ENCODE data around the gene BAZ2B. TPM values are rescaled to one million over a fixed set of nuclear protein-coding genes. Genes with fewer than 3 reads are reported as not detected.

The BAZ2B gene
- total RNA-seq, 1 donor from 2014 or later: 69.8 TPM

GRCh38 chr2:159584796-159585195 is 31.6 kb downstream of the BAZ2B start:
- H3K4me3 ChIP-seq (ENCODE audit: insufficient read depth, low read depth, low read length): no peak overlapping the region
- TF ChIP-seq EZH2 (IDR thresholded peaks at IDR 0.05; ENCODE audit: insufficient read depth, low read length) (no peak), CTCF (IDR thresholded peaks at IDR 0.05; ENCODE audit: insufficient read depth, low read depth, low read length) (no peak)
- H3K4me3 Mint-ChIP-seq (ENCODE audit: unreplicated experiment): no peak overlapping the region

DNA sequence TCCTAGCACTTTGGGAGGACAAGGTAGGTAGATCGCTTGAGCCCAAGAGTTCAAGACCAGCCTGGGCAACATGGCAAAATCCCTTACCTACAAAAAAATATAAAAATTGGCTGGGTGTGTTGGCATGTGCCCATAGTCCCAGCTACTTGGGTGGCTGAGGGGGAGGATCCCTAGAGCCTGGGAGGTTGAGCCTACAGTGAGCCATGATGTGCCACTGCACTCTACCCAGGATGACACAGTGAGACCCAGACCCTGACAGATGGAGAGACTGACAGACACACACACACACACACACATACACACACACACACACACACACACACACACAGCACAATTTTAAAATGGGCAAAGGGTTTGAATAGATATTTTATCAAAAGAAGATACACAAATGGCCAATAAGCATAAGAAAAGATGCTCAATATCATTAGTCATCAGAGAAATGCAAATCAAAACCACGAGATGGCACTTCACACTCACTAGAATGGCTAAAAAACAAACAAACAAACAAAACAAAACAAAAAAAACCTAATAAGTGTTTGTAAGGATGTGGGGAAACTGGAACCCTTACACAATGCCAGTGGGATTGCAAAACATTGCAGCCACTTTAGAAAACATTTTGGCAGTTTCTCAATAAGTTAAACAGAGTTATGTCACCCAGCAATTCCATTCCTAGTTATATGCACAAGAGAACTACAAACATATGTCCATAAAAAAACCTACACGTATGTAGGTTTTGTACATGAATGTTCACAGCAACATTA is 42.3 kb downstream of the BAZ2B start:
- no peak overlapping the region for H2AFZ ChIP-seq (ENCODE audit: low read depth, low read length)
- peak; percentile 12 for DNase-seq (ENCODE audit: low read depth)
- no peaks in the 10 kb centered on the region for H3K4me1 ChIP-seq (ENCODE audit: insufficient read depth, low read length)
- no peaks in the 10 kb centered on the region for H3K9me3 ChIP-seq (ENCODE audit: insufficient read depth, low read depth, low read length)
- peaks cover 41% of the 10 kb centered on the region for H4K20me1 ChIP-seq (ENCODE audit: insufficient read depth, low read length)
- no peak overlapping the region for H3K9ac ChIP-seq (ENCODE audit: low read length)
- Mint-ChIP-seq H3K4me1 (ENCODE audit: low read depth, unreplicated experiment) (peaks cover 4% of the 10 kb centered on the region), H3K9me3 (ENCODE audit: unreplicated experiment) (peaks cover 1% of the 10 kb centered on the region), H3K27me3 (ENCODE audit: low read depth, unreplicated experiment) (no peaks in the 10 kb centered on the region), H3K4me3 (ENCODE audit: unreplicated experiment) (no peak overlapping the region), H3K36me3 (ENCODE audit: low read depth, unreplicated experiment) (peaks cover 4% of the 10 kb centered on the region), H3K27ac (ENCODE audit: unreplicated experiment) (no peak overlapping the region)
- no peak overlapping the region for H3K4me2 ChIP-seq (ENCODE audit: low read length)
- TF ChIP-seq EZH2 (IDR thresholded peaks at IDR 0.05; ENCODE audit: insufficient read depth, low read length): no peak
- no peak for TF ChIP-seq CTCF (IDR thresholded peaks at IDR 0.05; ENCODE audit: insufficient read depth, low read depth, low read length)
- no peaks in the 10 kb centered on the region for H3K27me3 ChIP-seq (ENCODE audit: insufficient read depth, low read length)
- H3K4me3 ChIP-seq (ENCODE audit: insufficient read depth, low read depth, low read length): no peak overlapping the region
- H3K27ac ChIP-seq (ENCODE audit: low read depth, low read length): no peak overlapping the region
- H3K79me2 ChIP-seq (ENCODE audit: insufficient read depth, low read length): peaks cover 53% of the 10 kb centered on the region
- peaks cover 3% of the 10 kb centered on the region for H3K36me3 ChIP-seq (ENCODE audit: insufficient read depth, low read length)
- FAIRE-seq: no peak

More at GRCh38 chr2:159584796-159585195, 31.6 kb downstream of the BAZ2B start:
- Mint-ChIP-seq H3K4me1 (ENCODE audit: low read depth, unreplicated experiment) (no peaks in the 10 kb centered on the region), H3K27me3 (ENCODE audit: low read depth, unreplicated experiment) (no peaks in the 10 kb centered on the region), H3K36me3 (ENCODE audit: low read depth, unreplicated experiment) (peaks cover 11% of the 10 kb centered on the region), H3K27ac (ENCODE audit: unreplicated experiment) (no peak overlapping the region), H3K9me3 (ENCODE audit: unreplicated experiment) (peaks cover 6% of the 10 kb centered on the region)
- FAIRE-seq: no peak
- no peak overlapping the region for H3K9ac ChIP-seq (ENCODE audit: low read length)
- peaks cover 19% of the 10 kb centered on the region for H3K79me2 ChIP-seq (ENCODE audit: insufficient read depth, low read length)
- no peaks in the 10 kb centered on the region for H3K9me3 ChIP-seq (ENCODE audit: insufficient read depth, low read depth, low read length)
- H3K36me3 ChIP-seq (ENCODE audit: insufficient read depth, low read length): no peaks in the 10 kb centered on the region
- H3K4me1 ChIP-seq (ENCODE audit: insufficient read depth, low read length): no peaks in the 10 kb centered on the region
- no peak overlapping the region for H3K4me2 ChIP-seq (ENCODE audit: low read length)
- no peak overlapping the region for H3K27ac ChIP-seq (ENCODE audit: low read depth, low read length)
- no peaks in the 10 kb centered on the region for H3K27me3 ChIP-seq (ENCODE audit: insufficient read depth, low read length)
- H2AFZ ChIP-seq (ENCODE audit: low read depth, low read length): no peak overlapping the region
- peaks cover 22% of the 10 kb centered on the region for H4K20me1 ChIP-seq (ENCODE audit: insufficient read depth, low read length)
- DNase-seq (ENCODE audit: low read depth): no peak

DNA sequence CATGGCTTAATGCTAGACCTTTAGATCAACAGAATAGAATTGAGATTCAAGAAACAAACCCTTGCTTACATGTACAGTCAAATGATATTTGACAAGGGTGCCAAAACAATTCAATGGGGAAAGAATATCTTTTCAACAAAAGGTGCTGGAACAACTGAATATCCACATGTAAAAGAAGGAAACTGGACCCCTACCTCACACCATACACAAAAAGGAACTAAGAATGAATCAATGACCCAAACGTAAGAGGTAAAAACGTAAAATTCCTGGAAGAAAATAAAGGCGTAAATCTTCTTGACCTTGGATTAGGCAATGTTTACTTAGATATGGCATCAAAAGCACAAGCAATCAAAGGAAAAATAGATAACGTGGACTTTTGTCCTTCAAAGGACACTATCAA is 43.1 kb downstream of the BAZ2B start:
- H2AFZ ChIP-seq (ENCODE audit: low read depth, low read length): no peak overlapping the region
- peaks cover 52% of the 10 kb centered on the region for H3K79me2 ChIP-seq (ENCODE audit: insufficient read depth, low read length)
- H3K4me1 Mint-ChIP-seq (ENCODE audit: low read depth, unreplicated experiment): peaks cover 4% of the 10 kb centered on the region
- H3K36me3 ChIP-seq (ENCODE audit: insufficient read depth, low read length): peaks cover 3% of the 10 kb centered on the region
- H3K4me3 ChIP-seq (ENCODE audit: insufficient read depth, low read depth, low read length): no peak overlapping the region
- no peak overlapping the region for H3K4me3 Mint-ChIP-seq (ENCODE audit: unreplicated experiment)
- no peaks in the 10 kb centered on the region for H3K4me1 ChIP-seq (ENCODE audit: insufficient read depth, low read length)
- no peaks in the 10 kb centered on the region for H3K27me3 ChIP-seq (ENCODE audit: insufficient read depth, low read length)
- no peak for FAIRE-seq
- H3K9me3 Mint-ChIP-seq (ENCODE audit: unreplicated experiment): peaks cover 1% of the 10 kb centered on the region
- no peak overlapping the region for H3K9ac ChIP-seq (ENCODE audit: low read length)
- H3K9me3 ChIP-seq (ENCODE audit: insufficient read depth, low read depth, low read length): no peaks in the 10 kb centered on the region
- no peak overlapping the region for H3K27ac ChIP-seq (ENCODE audit: low read depth, low read length)
- peaks cover 4% of the 10 kb centered on the region for H3K36me3 Mint-ChIP-seq (ENCODE audit: low read depth, unreplicated experiment)
- peaks cover 40% of the 10 kb centered on the region for H4K20me1 ChIP-seq (ENCODE audit: insufficient read depth, low read length)
- H3K27me3 Mint-ChIP-seq (ENCODE audit: low read depth, unreplicated experiment): no peaks in the 10 kb centered on the region
- no peak for TF ChIP-seq CTCF (IDR thresholded peaks at IDR 0.05; ENCODE audit: insufficient read depth, low read depth, low read length)
- no peak for TF ChIP-seq EZH2 (IDR thresholded peaks at IDR 0.05; ENCODE audit: insufficient read depth, low read length)
- DNase-seq (ENCODE audit: low read depth): no peak
- no peak overlapping the region for H3K4me2 ChIP-seq (ENCODE audit: low read length)
- H3K27ac Mint-ChIP-seq (ENCODE audit: unreplicated experiment): no peak overlapping the region

All from astrocyte (in vitro differentiated cells and primary cell).